Endometrium (tissue), 2 donors: ENCODE data around the gene DOCK4.
A peak's percentile ranks its signal among the peaks of the same experiment; 100 is the strongest.

Experiments used
- FAIRE-seq: peaks from 2 replicates; lab custom pipeline; 2012; peaks lifted over from hg19 to GRCh38; lab: Jason Lieb, UNC
- donor health status: control.
- donor health status: control.

DOCK4 gene

GRCh38 chr7:112050250-112050881 is 155.8 kb downstream of the DOCK4 start:
- no peak for FAIRE-seq

- FAIRE-seq, result peak; percentile 55
Measured at GRCh38 chr7:112049555-112050249, 156.5 kb downstream of the DOCK4 start.

- FAIRE-seq, result no peak
Measured at GRCh38 chr7:112047421-112047820, 158.8 kb downstream of the DOCK4 start.

- no peak for FAIRE-seq
Measured at GRCh38 chr7:112045222-112045621, 161.0 kb downstream of the DOCK4 start.

GRCh38 chr7:112042631-112043030 is 163.6 kb downstream of the DOCK4 start:
- FAIRE-seq, result no peak

- no peak for FAIRE-seq
Measured at GRCh38 chr7:112038353-112038752, 167.8 kb downstream of the DOCK4 start.

- no peak for FAIRE-seq
Measured at GRCh38 chr7:112036071-112036470, 170.1 kb downstream of the DOCK4 start.

GRCh38 chr7:112031689-112032088 is 174.5 kb downstream of the DOCK4 start:
- FAIRE-seq, result no peak

GRCh38 chr7:112025556-112025955 is 180.6 kb downstream of the DOCK4 start:
- no peak for FAIRE-seq

GRCh38 chr7:112023786-112024185 is 182.4 kb downstream of the DOCK4 start:
- FAIRE-seq, result no peak

- no peak for FAIRE-seq
Measured at GRCh38 chr7:112023282-112023681, 182.9 kb downstream of the DOCK4 start.

- FAIRE-seq, result no peak
Measured at GRCh38 chr7:112022128-112022527, 184.1 kb downstream of the DOCK4 start.

- no peak for FAIRE-seq
Measured at GRCh38 chr7:112021379-112022044, 184.7 kb downstream of the DOCK4 start.

GRCh38 chr7:112020800-112021199 is 185.4 kb downstream of the DOCK4 start:
- FAIRE-seq, result no peak

GRCh38 chr7:112019932-112020331 is 186.3 kb downstream of the DOCK4 start:
- FAIRE-seq, result no peak

GRCh38 chr7:112018305-112019030 is 187.7 kb downstream of the DOCK4 start:
- no peak for FAIRE-seq

- no peak for FAIRE-seq
Measured at GRCh38 chr7:112015146-112015545, 191.1 kb downstream of the DOCK4 start.

GRCh38 chr7:112014347-112014746 is 191.9 kb downstream of the DOCK4 start:
- no peak for FAIRE-seq

- no peak for FAIRE-seq
Measured at GRCh38 chr7:112013274-112013673, 192.9 kb downstream of the DOCK4 start.

- FAIRE-seq, result no peak
Measured at GRCh38 chr7:112012242-112012641, 194.0 kb downstream of the DOCK4 start.

GRCh38 chr7:112010994-112011393 is 195.2 kb downstream of the DOCK4 start:
- no peak for FAIRE-seq

- FAIRE-seq, result no peak
Measured at GRCh38 chr7:112010109-112010508, 196.1 kb downstream of the DOCK4 start.

GRCh38 chr7:112009081-112009480 is 197.1 kb downstream of the DOCK4 start:
- FAIRE-seq, result no peak
